GM12878 (cell line): ENCODE data around the gene VSIG10L2. TPM values are rescaled to one million over a fixed set of nuclear protein-coding genes. Genes with fewer than 3 reads are reported as not detected.

ENCODE experiments used
- ATAC-seq: fragments of 200-7000 bp; cut with Tn5 transposase; 3 replicates; pipeline ENCODE4 v1.9.1; 2020; ENCODE audit warnings: mild to moderate bottlenecking, moderate library complexity
- BruUV-seq: library from RNA; stranded (reverse); fragments of 400-500 nt; replicated peaks from 2 replicates; lab custom pipeline; 2021; lab: Mats Ljungman, UMichigan
- CTCF ChIA-PET: fragments of 300-600 bp; sonication (Branson Sonifier 250); formaldehyde crosslinking; extraction: SDS; loops from one replicate; lab custom pipeline; 2021; ENCODE audit warnings: inconsistent platforms; lab: Yijun Ruan, JAX
- POLR2A ChIA-PET: fragments of 350-600 bp; formaldehyde crosslinking; extraction: SDS; loops from one replicate; lab custom pipeline; 2021; ENCODE audit warnings: inconsistent platforms; lab: Charles Lee
- RAD21 ChIA-PET: fragments of 300-600 bp; sonication (Branson Sonifier 250); formaldehyde crosslinking; loops from one replicate; lab custom pipeline; 2023; ENCODE audit warnings: antibody characterized with exemption; ENCODE audit not compliant: unreplicated experiment; lab: Charles Lee
- SMC1A ChIA-PET: fragments of 300-600 bp; sonication (Branson Sonifier 250); formaldehyde crosslinking; loops from one replicate; lab custom pipeline; 2023; ENCODE audit not compliant: unreplicated experiment, uncharacterized antibody; lab: Charles Lee
- DNase-seq: peaks from one replicate; pipeline ENCODE4 v3.0.0-alpha.2; 2011; ENCODE audit warnings: low read depth, low spot score
- FAIRE-seq: peaks from 3 replicates; lab custom pipeline; 2011; peaks lifted over from hg19 to GRCh38; lab: Jason Lieb, UNC
- H2AFZ ChIP-seq: 2 replicates; pipeline ENCODE4 v1.6.0; 2011; ENCODE audit warnings: low read depth, low read length, control low read depth; ENCODE audit not compliant: control insufficient read depth
- H3K27ac ChIP-seq: 2 replicates; pipeline ENCODE4 v1.5.1; 2011; ENCODE audit warnings: control low read depth; ENCODE audit not compliant: control insufficient read depth, insufficient read depth
- H3K27me3 ChIP-seq, 2 experiments: replicated peaks in 1 of 2; 2 replicates each; pipeline versions ENCODE4 v1.6.0 to v1.6.1; 2011; ENCODE audit warnings: low read length in 1 of 2; ENCODE audit not compliant: control insufficient read depth in 2 of 2, insufficient read depth in 2 of 2
- H3K36me3 ChIP-seq, 2 experiments: 2 replicates each; pipeline ENCODE4 v1.5.1; 2011; ENCODE audit warnings: low read length in 1 of 2; ENCODE audit not compliant: control insufficient read depth in 2 of 2, insufficient read depth in 2 of 2
- H3K4me1 ChIP-seq: 2 replicates; pipeline ENCODE4 v1.6.1; 2011; ENCODE audit warnings: mild to moderate bottlenecking, low read length, moderate library complexity, mixed read lengths; ENCODE audit not compliant: control insufficient read depth, insufficient read depth
- H3K4me2 ChIP-seq: 2 replicates; pipeline ENCODE4 v1.6.0; 2011; ENCODE audit warnings: control low read depth; ENCODE audit not compliant: control insufficient read depth, insufficient read depth
- H3K4me3 ChIP-seq: fragments of 200-600 bp; sonication (generic); 2 replicates; pipeline ENCODE4 v1.5.1; 2016
- H3K79me2 ChIP-seq: 2 replicates; pipeline ENCODE4 v1.6.0; 2011; ENCODE audit warnings: low read length; ENCODE audit not compliant: control insufficient read depth, insufficient read depth
- H3K9ac ChIP-seq: 2 replicates; pipeline ENCODE4 v1.8.0; 2011; ENCODE audit warnings: low read length, control low read depth, mixed read lengths; ENCODE audit not compliant: control insufficient read depth, insufficient read depth
- H3K9me3 ChIP-seq: replicated peaks from 3 replicates; pipeline ENCODE4 v1.5.1; 2011; ENCODE audit warnings: mild to moderate bottlenecking, low read length; ENCODE audit not compliant: control insufficient read depth, insufficient read depth
- H4K20me1 ChIP-seq: 2 replicates; pipeline ENCODE4 v1.6.0; 2011; ENCODE audit not compliant: control insufficient read depth, insufficient read depth
- ATF7 ChIP-seq: fragments of 450-650 bp; IDR thresholded peaks from 2 replicates; pipeline ENCODE4 v1.6.1; 2016; ENCODE audit warnings: low read depth, mild to moderate bottlenecking
- CBFB ChIP-seq: IDR thresholded peaks from 2 replicates; pipeline ENCODE4 v1.6.1; 2016; ENCODE audit warnings: antibody characterized with exemption, low read depth
- ETV6 ChIP-seq, 2 experiments: fragments of 450-650 bp in 1 of 2; IDR thresholded peaks in 1 of 2; conservative IDR thresholded peaks in 1 of 2; 2 replicates each; pipeline ENCODE4 v1.6.1; 2014; ENCODE audit warnings: antibody characterized with exemption in 1 of 2, borderline replicate concordance in 1 of 2, low read depth in 1 of 2, mild to moderate bottlenecking in 1 of 2, moderate library complexity in 1 of 2
- HDAC2 ChIP-seq: fragments of 200-600 bp; sonication (generic); IDR thresholded peaks from 2 replicates; pipeline ENCODE4 v1.6.1; 2017
- JUNB ChIP-seq: IDR thresholded peaks from 2 replicates; pipeline ENCODE4 v1.6.1; 2016; ENCODE audit warnings: antibody characterized with exemption, mild to moderate bottlenecking
- MYC ChIP-seq: IDR thresholded peaks from 2 replicates; pipeline ENCODE4 v1.6.1; 2011; ENCODE audit warnings: mild to moderate bottlenecking, low read length, moderate library complexity, inconsistent platforms; ENCODE audit not compliant: insufficient read depth, insufficient replicate concordance, insufficient read length, severe bottlenecking
- NFYB ChIP-seq: IDR thresholded peaks from 2 replicates; pipeline ENCODE4 v1.6.1; 2011; ENCODE audit warnings: low read depth, mild to moderate bottlenecking, low read length, improper control_type of control experiment, moderate library complexity; ENCODE audit not compliant: insufficient read depth
- NR2C2 ChIP-seq: IDR thresholded peaks from 2 replicates; pipeline ENCODE4 v1.6.1; 2011; ENCODE audit warnings: borderline replicate concordance, low read depth; ENCODE audit not compliant: control insufficient read depth, insufficient read length
- RBBP5 ChIP-seq: fragments of 200-600 bp; sonication (generic); conservative IDR thresholded peaks from 2 replicates; pipeline ENCODE4 v1.6.1; 2016
- RCOR1 ChIP-seq: conservative IDR thresholded peaks from 2 replicates; pipeline ENCODE4 v1.6.1; 2012; ENCODE audit warnings: low read depth, low read length, improper control_type of control experiment
- SREBF2 ChIP-seq: IDR thresholded peaks from 2 replicates; pipeline ENCODE4 v1.6.1; 2012; ENCODE audit warnings: mild to moderate bottlenecking, low read length
- TBL1XR1 ChIP-seq: IDR thresholded peaks from 2 replicates; pipeline ENCODE4 v1.6.1; 2012; ENCODE audit warnings: low read depth, low read length, improper control_type of control experiment
- WGBS: methylation state at CpG from one replicate; pipeline ENCODE4 v1.1.6; 2016; ENCODE audit warnings: low lambda C conversion rate; ENCODE audit not compliant: insufficient replicate concordance, insufficient coverage; ENCODE audit errors: missing lambda C conversion rate; 5-methylcytosine and 5-hydroxymethylcytosine counted together
- in situ Hi-C: fragments of 300-500 bp; cut with MboI; formaldehyde crosslinking; loops from 9 replicates; pipeline ENCODE4 v1.14.3; 2018; ENCODE audit warnings: mixed read lengths
- intact Hi-C: fragments of 100-400 bp; cut with micrococcal nuclease; formaldehyde crosslinking; loops from one replicate; pipeline ENCODE4 v1.14.2; 2022; ENCODE audit not compliant: unreplicated experiment
- polyA plus RNA-seq, 11 experiments: library from polyadenylated mRNA; depleted of rRNA in 4 of 11; unstranded in 6 of 11; stranded (reverse) in 5 of 11; fragments of >200 nt; fragmentation: Nextera tagmentation in 4 of 11; fragmentation: Illumina TruSeq in 1 of 11; extraction: Ambion mirVana in 4 of 11; extraction: Trizol in 1 of 11; gene quantifications; 1 replicate in 1 of 11; 2 replicates in 10 of 11; pipeline versions ENCODE4 v1.2.1 to v1.2.3, GENCODE V29; 2011 to 2016; ENCODE audit warnings: inconsistent platforms in 2 of 11, missing spikeins in 2 of 11, low read depth in 1 of 11
- total RNA-seq, 4 experiments: library from RNA; depleted of rRNA in 3 of 4; stranded (reverse); fragments of >200 nt in 3 of 4; fragmentation: Illumina TruSeq in 1 of 4; extraction: Trizol in 1 of 4; gene quantifications; 2 replicates each; pipeline versions ENCODE4 v1.2.1 to v1.2.3, GENCODE V29; 2013 to 2021
- TF ChIP-seq, protein P1 (sequence below): fragments of 450-650 bp; IDR thresholded peaks from 2 replicates; pipeline ENCODE4 v1.6.1; 2016; ENCODE audit warnings: mild to moderate bottlenecking
- TF ChIP-seq, protein P2 (sequence below): IDR thresholded peaks from 2 replicates; pipeline ENCODE4 v1.6.1; 2012; ENCODE audit warnings: mild to moderate bottlenecking, low read depth, low read length

Gene VSIG10L2
- total and polyA plus RNA-seq, 10 of the 15 experiments (the other 5 are each of a cell fraction or from before 2014, with no cell fraction given), result 0.02 TPM; not detected in 9

DNA sequence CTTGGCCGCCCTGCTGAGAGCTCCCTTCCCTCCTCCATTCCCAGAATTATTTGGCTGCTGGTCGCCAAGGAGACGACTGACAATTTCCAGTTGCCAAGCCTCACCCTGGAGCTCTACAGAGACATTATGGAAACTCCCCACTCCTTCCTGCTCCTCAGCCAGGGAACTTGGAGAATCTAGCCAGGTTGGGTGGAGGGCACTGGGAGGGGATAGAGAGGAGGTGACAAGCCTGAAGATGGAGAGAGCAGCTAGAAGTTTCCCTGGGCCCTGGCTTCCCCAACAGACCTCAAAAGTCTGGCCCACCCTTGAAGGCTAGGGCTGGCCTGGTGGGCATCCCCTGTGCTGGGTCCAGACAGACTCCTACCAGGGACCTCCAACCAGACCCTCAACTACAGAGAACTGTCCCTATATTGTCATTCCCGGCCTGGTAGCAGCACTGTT is 6.7 kb upstream of the VSIG10L2 start:
- Histone ChIP-seq H3K4me2 (no peak overlapping the region), H3K9me3 (no peaks in the 10 kb centered on the region), H3K27me3 (no peaks in the 10 kb centered on the region; a peak in 1 of 4 replicates), H2AFZ (no peak overlapping the region; the same call in 1 of the 2 replicates), H4K20me1 (no peaks in the 10 kb centered on the region), H3K4me3 (no peak overlapping the region), H3K79me2 (no peaks in the 10 kb centered on the region), H3K27ac (no peak overlapping the region), H3K4me1 (no peaks in the 10 kb centered on the region), H3K36me3 (no peaks in the 10 kb centered on the region), H3K9ac (no peak overlapping the region)
- ChIA-PET POLR2A (no interaction called here), CTCF (interaction anchor here (2.6 to 12.1 kb wide), 2 partner anchors 15 to 252 kb away, joined by 5 to 220 read pairs; no protein-coding TSS in a partner anchor), SMC1A (interaction anchor here (1.3 to 1.7 kb wide), 2 partner anchors 254 to 262 kb away, joined by 4 to 6 read pairs; no protein-coding TSS in a partner anchor), RAD21 (no interaction called here)
- ATAC-seq (no peak), DNase-seq (no peak), FAIRE-seq (no peak)
- 64% methylated on average over 4 of the region's 4 CpGs for WGBS
- in situ Hi-C loops (no loop called here), intact Hi-C loops (no loop called here)
- TF ChIP-seq MYC, result no peak
- TF ChIP-seq ATF7, result no peak
- no peak for TF ChIP-seq RBBP5
- no peak for TF ChIP-seq RCOR1
- TF ChIP-seq NR2C2, result no peak
- TF ChIP-seq SREBF2, result no peak
- TF ChIP-seq HDAC2, result no peak
- TF ChIP-seq JUNB, result no peak
- no TSS peak for BruUV-seq

DNA sequence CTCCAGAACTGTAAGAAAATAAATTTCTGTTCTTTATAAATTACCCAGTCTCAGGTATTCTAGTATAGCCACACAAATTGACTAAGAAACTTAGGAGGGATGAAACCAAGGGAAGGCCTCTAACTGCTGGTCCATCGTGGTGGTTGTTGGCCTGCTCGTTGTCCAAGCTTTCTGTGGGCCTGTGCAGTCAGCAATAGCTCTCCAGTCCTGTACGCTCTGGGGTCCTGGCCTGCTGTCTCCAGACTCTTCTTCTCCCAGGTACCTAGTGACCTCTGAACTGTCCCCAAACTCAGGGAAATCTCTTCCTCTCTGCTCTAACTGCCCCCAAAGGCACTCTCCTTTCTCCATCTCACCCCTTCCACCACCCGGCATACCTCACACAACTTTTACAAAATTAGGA is 5.7 kb upstream of the VSIG10L2 start:
- no peak overlapping the region for H3K27ac ChIP-seq
- SMC1A ChIA-PET, result interaction anchor here (0.7 to 6.2 kb wide), 7 partner anchors 9 to 540 kb away, joined by 3 to 45 read pairs (median 4); partner anchors contain the start of gene CDON
- no TSS peak for BruUV-seq
- no peaks in the 10 kb centered on the region for H3K9me3 ChIP-seq
- CTCF ChIA-PET, result interaction anchor here (0.6 to 12.1 kb wide), 7 partner anchors 16 to 668 kb away, joined by 3 to 220 read pairs (median 5); no protein-coding TSS in a partner anchor
- WGBS, result 62% methylated on average over 4 of the region's 4 CpGs
- no peaks in the 10 kb centered on the region for H3K36me3 ChIP-seq
- H3K9ac ChIP-seq, result no peak overlapping the region
- no peak for ATAC-seq
- POLR2A ChIA-PET, result interaction anchor here (0.7 kb wide), 1 partner anchor 311 kb away, joined by 4 read pairs; no protein-coding TSS in a partner anchor
- no peak overlapping the region for H2AFZ ChIP-seq
- H3K27me3 ChIP-seq, result no peaks in the 10 kb centered on the region; a peak in 1 of 4 replicates
- in situ Hi-C loops (no loop called here), intact Hi-C loops (no loop called here)
- no peak overlapping the region for H3K4me2 ChIP-seq
- no peak overlapping the region for H3K4me3 ChIP-seq
- H3K4me1 ChIP-seq, result no peaks in the 10 kb centered on the region
- no peaks in the 10 kb centered on the region for H4K20me1 ChIP-seq
- FAIRE-seq, result no peak
- no peaks in the 10 kb centered on the region for H3K79me2 ChIP-seq
- RAD21 ChIA-PET, result interaction anchor here (0.7 to 1.4 kb wide), 4 partner anchors 118 to 254 kb away, joined by 3 to 4 read pairs (median 3); no protein-coding TSS in a partner anchor
- DNase-seq, result no peak
- TF ChIP-seq NFYB (no peak), CBFB (no peak), ETV6 (conservative IDR thresholded peaks at IDR 0.05 in 1 of 2, IDR thresholded peaks at IDR 0.05 in 1 of 2; ENCODE audit: borderline replicate concordance in 1 of 2, low read depth in 1 of 2) (no peak), TBL1XR1 (no peak)
- TF ChIP-seq, protein P1, sequence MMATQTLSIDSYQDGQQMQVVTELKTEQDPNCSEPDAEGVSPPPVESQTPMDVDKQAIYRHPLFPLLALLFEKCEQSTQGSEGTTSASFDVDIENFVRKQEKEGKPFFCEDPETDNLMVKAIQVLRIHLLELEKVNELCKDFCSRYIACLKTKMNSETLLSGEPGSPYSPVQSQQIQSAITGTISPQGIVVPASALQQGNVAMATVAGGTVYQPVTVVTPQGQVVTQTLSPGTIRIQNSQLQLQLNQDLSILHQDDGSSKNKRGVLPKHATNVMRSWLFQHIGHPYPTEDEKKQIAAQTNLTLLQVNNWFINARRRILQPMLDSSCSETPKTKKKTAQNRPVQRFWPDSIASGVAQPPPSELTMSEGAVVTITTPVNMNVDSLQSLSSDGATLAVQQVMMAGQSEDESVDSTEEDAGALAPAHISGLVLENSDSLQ, result no peak
- TF ChIP-seq, protein P2, sequence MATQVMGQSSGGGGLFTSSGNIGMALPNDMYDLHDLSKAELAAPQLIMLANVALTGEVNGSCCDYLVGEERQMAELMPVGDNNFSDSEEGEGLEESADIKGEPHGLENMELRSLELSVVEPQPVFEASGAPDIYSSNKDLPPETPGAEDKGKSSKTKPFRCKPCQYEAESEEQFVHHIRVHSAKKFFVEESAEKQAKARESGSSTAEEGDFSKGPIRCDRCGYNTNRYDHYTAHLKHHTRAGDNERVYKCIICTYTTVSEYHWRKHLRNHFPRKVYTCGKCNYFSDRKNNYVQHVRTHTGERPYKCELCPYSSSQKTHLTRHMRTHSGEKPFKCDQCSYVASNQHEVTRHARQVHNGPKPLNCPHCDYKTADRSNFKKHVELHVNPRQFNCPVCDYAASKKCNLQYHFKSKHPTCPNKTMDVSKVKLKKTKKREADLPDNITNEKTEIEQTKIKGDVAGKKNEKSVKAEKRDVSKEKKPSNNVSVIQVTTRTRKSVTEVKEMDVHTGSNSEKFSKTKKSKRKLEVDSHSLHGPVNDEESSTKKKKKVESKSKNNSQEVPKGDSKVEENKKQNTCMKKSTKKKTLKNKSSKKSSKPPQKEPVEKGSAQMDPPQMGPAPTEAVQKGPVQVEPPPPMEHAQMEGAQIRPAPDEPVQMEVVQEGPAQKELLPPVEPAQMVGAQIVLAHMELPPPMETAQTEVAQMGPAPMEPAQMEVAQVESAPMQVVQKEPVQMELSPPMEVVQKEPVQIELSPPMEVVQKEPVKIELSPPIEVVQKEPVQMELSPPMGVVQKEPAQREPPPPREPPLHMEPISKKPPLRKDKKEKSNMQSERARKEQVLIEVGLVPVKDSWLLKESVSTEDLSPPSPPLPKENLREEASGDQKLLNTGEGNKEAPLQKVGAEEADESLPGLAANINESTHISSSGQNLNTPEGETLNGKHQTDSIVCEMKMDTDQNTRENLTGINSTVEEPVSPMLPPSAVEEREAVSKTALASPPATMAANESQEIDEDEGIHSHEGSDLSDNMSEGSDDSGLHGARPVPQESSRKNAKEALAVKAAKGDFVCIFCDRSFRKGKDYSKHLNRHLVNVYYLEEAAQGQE, result no peak
